Vagina (tissue), 2 donors: Measurements from ENCODE around the gene PCDHGA1. TPM values are rescaled to one million over a fixed set of nuclear protein-coding genes. Genes with fewer than 3 reads are reported as not detected.
"Not testable (repeated sequence)": the region's sequence is repeated elsewhere in the genome, so short reads cannot be mapped to it uniquely, and the experiment has no call there.

Source experiments
- DNase-seq, 2 donors: peaks; one replicate each; pipeline ENCODE4 v3.0.0-alpha.2; 2017; ENCODE audit errors: extremely low spot score in 2 of 2
- H3K27ac ChIP-seq: fragments of 200-600 bp; sonication (generic); one replicate; pipeline ENCODE4 v1.5.1; 2019
- H3K27me3 ChIP-seq: fragments of 200-600 bp; sonication (generic); one replicate; pipeline ENCODE4 v1.5.1; 2019
- H3K36me3 ChIP-seq, 2 donors: fragments of 200-600 bp; sonication (generic); one replicate each; pipeline ENCODE4 v1.5.1; 2017 to 2019
- H3K4me1 ChIP-seq: fragments of 200-600 bp; sonication (generic); one replicate; pipeline ENCODE4 v1.5.1; 2019
- H3K4me3 ChIP-seq, 2 donors: fragments of 200-600 bp; sonication (generic); 1 replicate in 1 of 2; 2 replicates in 1 of 2; pipeline ENCODE4 v1.5.1; 2016 to 2019
- H3K9me3 ChIP-seq: fragments of 200-600 bp; sonication (generic); one replicate; pipeline ENCODE4 v1.5.1; 2019
- POLR2A ChIP-seq, 2 donors: fragments of 450-650 bp; IDR thresholded peaks; one replicate each; pipeline ENCODE4 v1.6.1; 2017; ENCODE audit warnings: antibody characterized with exemption in 2 of 2, mild to moderate bottlenecking in 2 of 2, moderate library complexity in 2 of 2
- POLR2AphosphoS5 ChIP-seq, 2 donors: sonication (generic); formaldehyde crosslinking; IDR thresholded peaks; one replicate each; pipeline ENCODE4 v1.9.0; 2017; ENCODE audit warnings: antibody characterized with exemption in 2 of 2, mild to moderate bottlenecking in 2 of 2, low read depth in 1 of 2; ENCODE audit not compliant: insufficient read depth in 1 of 2
- intact Hi-C: fragments of 100-400 bp; cut with DNase I; formaldehyde crosslinking; loops from one replicate; pipeline ENCODE4 v1.15.1; 2023
- total RNA-seq: library from RNA; depleted of rRNA; stranded (reverse); fragments of >200 nt; gene quantifications from one replicate; pipeline ENCODE4 v1.2.3, GENCODE V29; 2016
- TF ChIP-seq, protein P1 (sequence below), 3 experiments: fragments of 450-650 bp in 2 of 3; fragments of 200-600 bp in 1 of 3; sonication (generic) in 1 of 3; IDR thresholded peaks; one replicate each; pipeline ENCODE4 v1.5.1; 2017 to 2019; ENCODE audit warnings: antibody characterized with exemption in 3 of 3, mild to moderate bottlenecking in 2 of 3, moderate library complexity in 2 of 3

PCDHGA1 gene
- total RNA-seq = not detected

DNA sequence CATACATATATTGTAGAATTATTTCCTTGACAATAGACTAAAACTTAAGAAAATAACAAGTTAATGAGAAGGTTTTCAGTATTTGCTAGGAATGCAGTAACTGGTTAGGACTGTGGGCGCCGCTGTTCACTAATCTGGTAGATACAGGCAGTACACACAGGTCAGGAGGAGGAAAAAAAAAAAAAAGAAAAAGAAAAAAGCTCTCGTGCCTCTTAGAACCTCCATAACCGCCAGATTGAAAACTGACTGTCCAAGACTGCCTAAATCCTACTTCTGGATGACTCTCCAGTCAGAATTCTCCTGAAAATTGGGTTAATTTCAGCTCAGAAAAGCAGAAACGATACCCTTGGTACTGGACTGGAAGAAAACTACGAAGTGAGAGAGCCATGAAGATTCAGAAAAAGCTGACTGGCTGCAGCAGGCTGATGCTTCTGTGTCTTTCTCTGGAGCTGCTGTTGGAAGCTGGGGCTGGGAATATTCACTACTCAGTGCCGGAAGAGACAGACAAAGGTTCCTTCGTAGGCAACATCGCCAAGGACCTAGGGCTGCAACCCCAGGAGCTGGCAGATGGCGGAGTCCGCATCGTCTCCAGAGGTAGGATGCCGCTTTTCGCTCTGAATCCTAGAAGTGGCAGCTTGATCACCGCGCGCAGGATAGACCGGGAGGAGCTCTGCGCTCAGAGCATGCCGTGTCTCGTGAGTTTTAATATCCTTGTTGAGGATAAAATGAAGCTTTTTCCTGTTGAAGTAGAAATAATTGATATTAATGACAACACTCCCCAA is at the start of gene PCDHGA1:
Gene PCDHGA1 (plus strand): TSS at position 216 of the 782 bp plus-strand sequence.
- Histone ChIP-seq H3K36me3 (no peaks in the 10 kb centered on the region), H3K4me3 (no peak within 1 kb of the TSS), H3K27ac (no peak within 1 kb of the TSS), H3K27me3 (no peaks in the 10 kb centered on the region), H3K9me3 (peaks cover 27% of the 10 kb centered on the region), H3K4me1 (no peaks in the 10 kb centered on the region)
- TF ChIP-seq, protein P1, sequence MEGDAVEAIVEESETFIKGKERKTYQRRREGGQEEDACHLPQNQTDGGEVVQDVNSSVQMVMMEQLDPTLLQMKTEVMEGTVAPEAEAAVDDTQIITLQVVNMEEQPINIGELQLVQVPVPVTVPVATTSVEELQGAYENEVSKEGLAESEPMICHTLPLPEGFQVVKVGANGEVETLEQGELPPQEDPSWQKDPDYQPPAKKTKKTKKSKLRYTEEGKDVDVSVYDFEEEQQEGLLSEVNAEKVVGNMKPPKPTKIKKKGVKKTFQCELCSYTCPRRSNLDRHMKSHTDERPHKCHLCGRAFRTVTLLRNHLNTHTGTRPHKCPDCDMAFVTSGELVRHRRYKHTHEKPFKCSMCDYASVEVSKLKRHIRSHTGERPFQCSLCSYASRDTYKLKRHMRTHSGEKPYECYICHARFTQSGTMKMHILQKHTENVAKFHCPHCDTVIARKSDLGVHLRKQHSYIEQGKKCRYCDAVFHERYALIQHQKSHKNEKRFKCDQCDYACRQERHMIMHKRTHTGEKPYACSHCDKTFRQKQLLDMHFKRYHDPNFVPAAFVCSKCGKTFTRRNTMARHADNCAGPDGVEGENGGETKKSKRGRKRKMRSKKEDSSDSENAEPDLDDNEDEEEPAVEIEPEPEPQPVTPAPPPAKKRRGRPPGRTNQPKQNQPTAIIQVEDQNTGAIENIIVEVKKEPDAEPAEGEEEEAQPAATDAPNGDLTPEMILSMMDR (IDR thresholded peaks at IDR 0.05) = no peak
- TF ChIP-seq POLR2A (IDR thresholded peaks at IDR 0.05) = no peak
- no peak for TF ChIP-seq POLR2AphosphoS5 (IDR thresholded peaks at IDR 0.05; ENCODE audit: insufficient read depth in 1 of 2, low read depth in 1 of 2)
- DNase-seq = no peak
- intact Hi-C loops = no loop called here

DNA sequence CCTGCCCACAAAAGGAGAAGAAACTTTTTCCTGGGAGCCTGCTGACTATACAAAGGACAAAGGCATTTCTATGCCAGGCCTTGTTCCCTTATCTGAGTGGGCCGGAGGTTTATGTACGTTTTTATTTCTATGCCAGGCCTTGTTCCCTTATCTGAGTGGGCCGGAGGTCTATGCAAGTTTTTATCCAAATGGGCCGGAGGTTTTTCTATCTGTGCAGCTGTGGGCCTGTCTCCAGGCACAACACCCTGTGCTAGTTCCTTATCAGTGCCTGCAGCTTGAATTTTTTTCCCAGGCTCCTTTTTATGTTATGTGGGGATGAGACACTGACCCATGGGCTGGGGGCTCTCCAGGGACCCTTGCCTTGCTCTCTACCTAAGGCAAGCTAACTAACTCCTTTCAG is 31.9 kb upstream of the PCDHGA1 start:
- TF ChIP-seq, protein P1 (IDR thresholded peaks at IDR 0.05) = no peak
- TF ChIP-seq POLR2A (IDR thresholded peaks at IDR 0.05) (no peak), POLR2AphosphoS5 (IDR thresholded peaks at IDR 0.05; ENCODE audit: insufficient read depth in 1 of 2, low read depth in 1 of 2) (no peak)

DNA sequence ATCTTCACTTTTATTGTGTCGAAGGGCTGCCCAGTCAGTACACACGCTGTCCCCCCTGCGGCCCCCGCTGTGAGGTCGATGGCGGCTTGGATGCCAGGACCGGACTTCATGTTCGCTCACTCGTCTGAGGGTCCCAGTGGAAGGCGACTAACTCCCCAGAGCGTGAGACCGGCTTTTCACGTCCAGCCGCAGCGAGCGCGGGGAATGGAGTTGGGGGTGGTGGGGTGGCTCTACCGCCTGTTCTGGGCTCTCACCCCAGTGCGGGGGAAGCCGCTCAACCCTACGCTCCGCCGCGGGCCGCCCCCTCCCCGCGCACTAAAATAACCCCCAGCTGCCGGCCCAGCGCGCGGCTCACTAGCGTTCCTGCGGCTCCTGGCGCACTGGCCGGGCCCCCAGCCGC is 26.6 kb upstream of the PCDHGA1 start, which contains the start of gene SLC25A2:
Gene SLC25A2 (minus strand): TSS at position 294 of the 400 bp plus-strand sequence. CDS start 184 bp downstream, at position 110.
- H3K4me3 ChIP-seq = no peak within 1 kb of the TSS
- H3K9me3 ChIP-seq = peaks cover 65% of the 10 kb centered on the region
- intact Hi-C loops = no loop called here
- H3K36me3 ChIP-seq = peaks cover 0 to 8% of the 10 kb centered on the region in 2 donors
- H3K27ac ChIP-seq = no peak within 1 kb of the TSS
- TF ChIP-seq POLR2A (IDR thresholded peaks at IDR 0.05) = no peak
- TF ChIP-seq POLR2AphosphoS5 (IDR thresholded peaks at IDR 0.05; ENCODE audit: insufficient read depth in 1 of 2, low read depth in 1 of 2) = no peak
- TF ChIP-seq, protein P1 (IDR thresholded peaks at IDR 0.05) = no peak
- no peak for DNase-seq
- H3K4me1 ChIP-seq = no peaks in the 10 kb centered on the region
- H3K27me3 ChIP-seq = no peaks in the 10 kb centered on the region

More for the DNA sequence above, 31.9 kb upstream of the PCDHGA1 start:
- H3K36me3 ChIP-seq = no peaks in the 10 kb centered on the region
- DNase-seq = no peak
- H3K4me3 ChIP-seq = no peak overlapping the region
- H3K27ac ChIP-seq = no peak overlapping the region
- H3K4me1 ChIP-seq = no peaks in the 10 kb centered on the region
- peaks cover 50% of the 10 kb centered on the region for H3K9me3 ChIP-seq
- no peaks in the 10 kb centered on the region for H3K27me3 ChIP-seq
- intact Hi-C loops = no loop called here

DNA sequence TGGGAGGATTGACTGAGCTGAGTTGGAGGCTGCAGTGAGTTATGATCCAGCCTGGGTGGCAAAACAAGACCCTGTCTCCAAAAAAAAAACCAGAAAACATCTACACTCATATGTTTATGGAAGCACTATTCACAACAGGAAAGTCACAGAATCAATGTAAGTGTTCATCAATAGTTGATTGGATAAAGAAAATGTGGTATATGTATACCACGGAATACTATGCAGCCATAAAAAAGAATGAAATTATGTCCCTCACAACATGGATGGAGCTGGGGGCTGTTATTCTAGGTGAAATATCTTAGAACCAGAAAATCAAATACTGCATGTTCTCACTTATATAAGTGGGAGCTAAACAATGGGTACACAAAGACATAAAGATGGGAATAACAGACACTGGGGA is 23.7 kb upstream of the PCDHGA1 start:
- Histone ChIP-seq H3K4me3 (no peak overlapping the region), H3K9me3 (peaks cover 60% of the 10 kb centered on the region), H3K36me3 (peaks cover 0 to 10% of the 10 kb centered on the region in 2 donors), H3K27me3 (no peaks in the 10 kb centered on the region), H3K27ac (no peak overlapping the region), H3K4me1 (no peaks in the 10 kb centered on the region)
- TF ChIP-seq POLR2A (IDR thresholded peaks at IDR 0.05) (no peak), POLR2AphosphoS5 (IDR thresholded peaks at IDR 0.05; ENCODE audit: insufficient read depth in 1 of 2, low read depth in 1 of 2) (no peak)
- TF ChIP-seq, protein P1 (IDR thresholded peaks at IDR 0.05) = no peak
- no peak for DNase-seq
- intact Hi-C loops = no loop called here

DNA sequence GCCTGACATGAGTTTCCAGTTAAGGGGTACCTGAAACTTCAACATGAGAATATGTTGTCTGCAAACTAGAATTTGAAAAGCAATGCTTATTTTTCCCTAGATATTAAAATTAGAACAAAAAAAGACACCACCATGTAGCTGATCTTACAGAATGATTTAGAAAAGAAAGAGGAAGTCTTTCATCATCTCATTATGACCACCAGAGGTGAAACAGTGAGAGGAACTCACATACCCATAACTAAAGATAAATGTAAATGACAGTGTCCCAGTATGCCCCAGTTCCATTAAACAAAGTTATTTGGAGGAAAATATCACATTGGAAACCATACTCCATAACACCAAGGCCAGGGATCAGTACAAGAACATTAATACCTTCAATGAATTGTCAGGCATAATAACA is 16.6 kb upstream of the PCDHGA1 start:
- Histone ChIP-seq H3K27ac (no peak overlapping the region), H3K4me3 (no peak overlapping the region), H3K4me1 (no peaks in the 10 kb centered on the region), H3K27me3 (no peaks in the 10 kb centered on the region), H3K36me3 (peaks cover 0 to 57% of the 10 kb centered on the region in 2 donors), H3K9me3 (peaks cover 61% of the 10 kb centered on the region)
- no peak for TF ChIP-seq POLR2A (IDR thresholded peaks at IDR 0.05)
- TF ChIP-seq, protein P1 (IDR thresholded peaks at IDR 0.05) = no peak
- intact Hi-C loops = no loop called here
- DNase-seq = no peak

DNA sequence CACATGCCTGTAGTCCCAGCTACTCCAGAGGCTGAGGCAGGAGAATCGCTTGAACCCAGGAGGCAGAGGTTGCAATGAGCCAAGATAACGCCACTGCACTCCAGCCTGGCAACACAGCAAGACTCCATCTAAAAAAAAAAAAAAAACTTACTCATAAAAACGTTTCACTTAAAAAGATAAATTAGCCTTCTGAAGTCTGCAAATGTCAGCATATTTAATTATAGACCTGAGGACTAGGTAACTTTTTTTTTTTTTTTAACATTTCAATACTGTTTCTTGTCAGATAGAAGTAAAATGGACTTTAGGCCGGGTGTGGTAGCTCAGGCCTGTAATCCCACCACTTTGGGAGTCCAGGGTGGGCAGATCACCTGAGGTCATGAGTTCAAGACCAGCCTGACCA is 13.4 kb upstream of the PCDHGA1 start:
- H3K4me1 ChIP-seq, H3K27ac ChIP-seq, intact Hi-C loops, H3K27me3 ChIP-seq, H3K4me3 ChIP-seq, DNase-seq: not testable (repeated sequence)
- peaks cover 0 to 65% of the 10 kb centered on the region in 2 donors for H3K36me3 ChIP-seq
- peaks cover 64% of the 10 kb centered on the region for H3K9me3 ChIP-seq
